Endothelial cell (in vitro differentiated cells): ENCODE results near the gene HLA-DOB. TPM values are rescaled to one million over a fixed set of nuclear protein-coding genes. Genes with fewer than 3 reads are reported as not detected.

Source experiments
- DNase-seq: peaks from one replicate; pipeline ENCODE4 v3.0.0; 2021; ENCODE audit warnings: low spot score
- H3K27ac Mint-ChIP-seq: one replicate; pipeline ENCODE4 v1.8.0; 2021; ENCODE audit warnings: mixed read lengths, inconsistent platforms; ENCODE audit not compliant: unreplicated experiment
- H3K27me3 Mint-ChIP-seq: one replicate; pipeline ENCODE4 v1.8.0; 2021; ENCODE audit warnings: mild to moderate bottlenecking, moderate library complexity, mixed read lengths, inconsistent platforms; ENCODE audit not compliant: unreplicated experiment
- H3K36me3 Mint-ChIP-seq: one replicate; pipeline ENCODE4 v1.8.0; 2021; ENCODE audit warnings: mild to moderate bottlenecking, low read depth, mixed read lengths, inconsistent platforms; ENCODE audit not compliant: unreplicated experiment
- H3K4me1 Mint-ChIP-seq: one replicate; pipeline ENCODE4 v1.8.0; 2021; ENCODE audit warnings: mild to moderate bottlenecking, mixed read lengths, inconsistent platforms; ENCODE audit not compliant: unreplicated experiment
- H3K4me3 Mint-ChIP-seq: one replicate; pipeline ENCODE4 v1.8.0; 2021; ENCODE audit warnings: mild to moderate bottlenecking, mixed read lengths, inconsistent platforms; ENCODE audit not compliant: unreplicated experiment
- H3K9me3 Mint-ChIP-seq: one replicate; pipeline ENCODE4 v1.8.0; 2021; ENCODE audit warnings: mixed read lengths, inconsistent platforms; ENCODE audit not compliant: unreplicated experiment
- CTCF ChIP-seq: fragments of 200-600 bp; sonication (generic); IDR thresholded peaks from one replicate; pipeline ENCODE4 v1.5.0; 2021; ENCODE audit warnings: antibody characterized with exemption; ENCODE audit not compliant: unreplicated experiment
- total RNA-seq: library from RNA; stranded (reverse); fragmentation: NEBNext Ultra II Directional; extraction: Animal tissue kit (Norgen Biotek cat#: 25700); gene quantifications from one replicate; pipeline ENCODE4 v1.2.1, GENCODE V29; 2021; ENCODE audit not compliant: unreplicated experiment

HLA-DOB gene
- total RNA-seq, 1 donor from 2014 or later = not detected

- DNase-seq = no peak
- TF ChIP-seq CTCF = no peak
- Mint-ChIP-seq H3K9me3 (no peaks in the 10 kb centered on the region), H3K36me3 (no peaks in the 10 kb centered on the region), H3K4me3 (no peak overlapping the region), H3K27ac (no peak overlapping the region), H3K4me1 (peaks cover 8% of the 10 kb centered on the region), H3K27me3 (peaks cover 12% of the 10 kb centered on the region)
Observed at GRCh38 chr6:32833664-32834063, 16.9 kb upstream of the HLA-DOB start.

GRCh38 chr6:32832535-32832934, 15.7 kb upstream of the HLA-DOB start:
- TF ChIP-seq CTCF = no peak
- Mint-ChIP-seq H3K4me1 (peaks cover 7% of the 10 kb centered on the region), H3K4me3 (no peak overlapping the region), H3K36me3 (no peaks in the 10 kb centered on the region), H3K9me3 (no peaks in the 10 kb centered on the region), H3K27me3 (peaks cover 12% of the 10 kb centered on the region), H3K27ac (no peak overlapping the region)
- no peak for DNase-seq

GRCh38 chr6:32830936-32831335, 14.1 kb upstream of the HLA-DOB start:
- DNase-seq = no peak
- H3K4me1 Mint-ChIP-seq = peaks cover 4% of the 10 kb centered on the region
- H3K36me3 Mint-ChIP-seq = no peaks in the 10 kb centered on the region
- TF ChIP-seq CTCF = no peak
- no peak overlapping the region for H3K4me3 Mint-ChIP-seq
- peaks cover 9% of the 10 kb centered on the region for H3K27me3 Mint-ChIP-seq
- no peaks in the 10 kb centered on the region for H3K9me3 Mint-ChIP-seq
- H3K27ac Mint-ChIP-seq = no peak overlapping the region

GRCh38 chr6:32830017-32830416, 13.2 kb upstream of the HLA-DOB start:
- Mint-ChIP-seq H3K4me1 (peaks cover 6% of the 10 kb centered on the region), H3K27me3 (peaks cover 9% of the 10 kb centered on the region), H3K4me3 (no peak overlapping the region), H3K36me3 (no peaks in the 10 kb centered on the region), H3K27ac (no peak overlapping the region), H3K9me3 (no peaks in the 10 kb centered on the region)
- no peak for TF ChIP-seq CTCF
- DNase-seq = no peak

- H3K27ac Mint-ChIP-seq = no peak overlapping the region
- H3K4me1 Mint-ChIP-seq = peaks cover 6% of the 10 kb centered on the region
- DNase-seq = no peak
- no peak for TF ChIP-seq CTCF
- H3K4me3 Mint-ChIP-seq = no peak overlapping the region
- no peaks in the 10 kb centered on the region for H3K9me3 Mint-ChIP-seq
- no peaks in the 10 kb centered on the region for H3K36me3 Mint-ChIP-seq
- peaks cover 9% of the 10 kb centered on the region for H3K27me3 Mint-ChIP-seq
Observed at GRCh38 chr6:32829495-32829894, 12.7 kb upstream of the HLA-DOB start.
